ENCODE measurements around the gene PPFIA2. TPM values are rescaled to one million over a fixed set of nuclear protein-coding genes. Genes with fewer than 3 reads are reported as not detected.

Gene PPFIA2
- total RNA-seq, 1 experiment from 2014 or later, result not detected

DNA sequence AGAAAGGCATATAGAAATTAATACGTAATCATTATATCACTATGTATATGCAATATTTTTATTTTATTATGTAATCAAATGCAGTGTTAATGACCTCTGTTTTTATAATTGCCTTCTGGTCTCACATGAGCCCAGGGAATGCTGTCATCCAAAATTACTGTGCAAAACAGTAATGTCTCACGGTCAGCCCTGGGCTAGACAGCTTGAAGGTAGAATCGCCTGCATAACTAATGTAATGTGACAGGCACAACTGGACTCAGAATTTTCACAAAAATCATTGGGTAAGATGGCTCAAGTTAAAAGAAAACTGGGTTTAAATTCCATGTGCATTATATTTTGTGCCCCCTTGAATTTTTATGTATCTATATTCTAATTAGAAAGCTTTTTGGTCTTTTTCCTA is 293.3 kb downstream of the PPFIA2 start:
- POLR2A ChIA-PET (ENCODE audit: unreplicated experiment), result no interaction called here
- H3K27ac ChIP-seq (ENCODE audit: low read length), result no peak overlapping the region
- CTCF ChIA-PET, result no interaction called here
- ATAC-seq (no peak), DNase-seq (no peak)
- no TSS peak for BruUV-seq (replicated peaks)
- no peaks in the 10 kb centered on the region for H3K79me2 ChIP-seq (ENCODE audit: low read length)
- H3K36me3 ChIP-seq (ENCODE audit: low read depth, low read length), result no peaks in the 10 kb centered on the region
- no peak overlapping the region for H2AFZ ChIP-seq (ENCODE audit: low read length)
- H3K4me2 ChIP-seq (ENCODE audit: low read length), result no peak overlapping the region
- TF ChIP-seq, protein P1, sequence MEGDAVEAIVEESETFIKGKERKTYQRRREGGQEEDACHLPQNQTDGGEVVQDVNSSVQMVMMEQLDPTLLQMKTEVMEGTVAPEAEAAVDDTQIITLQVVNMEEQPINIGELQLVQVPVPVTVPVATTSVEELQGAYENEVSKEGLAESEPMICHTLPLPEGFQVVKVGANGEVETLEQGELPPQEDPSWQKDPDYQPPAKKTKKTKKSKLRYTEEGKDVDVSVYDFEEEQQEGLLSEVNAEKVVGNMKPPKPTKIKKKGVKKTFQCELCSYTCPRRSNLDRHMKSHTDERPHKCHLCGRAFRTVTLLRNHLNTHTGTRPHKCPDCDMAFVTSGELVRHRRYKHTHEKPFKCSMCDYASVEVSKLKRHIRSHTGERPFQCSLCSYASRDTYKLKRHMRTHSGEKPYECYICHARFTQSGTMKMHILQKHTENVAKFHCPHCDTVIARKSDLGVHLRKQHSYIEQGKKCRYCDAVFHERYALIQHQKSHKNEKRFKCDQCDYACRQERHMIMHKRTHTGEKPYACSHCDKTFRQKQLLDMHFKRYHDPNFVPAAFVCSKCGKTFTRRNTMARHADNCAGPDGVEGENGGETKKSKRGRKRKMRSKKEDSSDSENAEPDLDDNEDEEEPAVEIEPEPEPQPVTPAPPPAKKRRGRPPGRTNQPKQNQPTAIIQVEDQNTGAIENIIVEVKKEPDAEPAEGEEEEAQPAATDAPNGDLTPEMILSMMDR (conservative IDR thresholded peaks at IDR 0.05; ENCODE audit: low read depth, low read length), result no peak
- no peak for TF ChIP-seq EZH2 (IDR thresholded peaks at IDR 0.05; ENCODE audit: low read length, unreplicated experiment)
- no peak for TF ChIP-seq EZH2phosphoT487 (IDR thresholded peaks at IDR 0.05; ENCODE audit: borderline replicate concordance, low read length)
- H3K9me3 ChIP-seq (ENCODE audit: low read length), result no peaks in the 10 kb centered on the region
- no peaks in the 10 kb centered on the region for H3K4me1 ChIP-seq (ENCODE audit: insufficient read depth, low read length)
- intact Hi-C loops (cut with micrococcal nuclease), result no loop called here
- H4K20me1 ChIP-seq (ENCODE audit: low read length), result no peaks in the 10 kb centered on the region
- H3K9ac ChIP-seq (ENCODE audit: low read length), result no peak overlapping the region
- no peaks in the 10 kb centered on the region for H3F3A ChIP-seq (ENCODE audit: low read length, unreplicated experiment)
- H3K27me3 ChIP-seq (ENCODE audit: low read length), result no peaks in the 10 kb centered on the region
- H3K9me2 ChIP-seq (replicated peaks; ENCODE audit: low read length), result no peaks in the 10 kb centered on the region
- no peak overlapping the region for H3K4me3 ChIP-seq (ENCODE audit: low read length)

DNA sequence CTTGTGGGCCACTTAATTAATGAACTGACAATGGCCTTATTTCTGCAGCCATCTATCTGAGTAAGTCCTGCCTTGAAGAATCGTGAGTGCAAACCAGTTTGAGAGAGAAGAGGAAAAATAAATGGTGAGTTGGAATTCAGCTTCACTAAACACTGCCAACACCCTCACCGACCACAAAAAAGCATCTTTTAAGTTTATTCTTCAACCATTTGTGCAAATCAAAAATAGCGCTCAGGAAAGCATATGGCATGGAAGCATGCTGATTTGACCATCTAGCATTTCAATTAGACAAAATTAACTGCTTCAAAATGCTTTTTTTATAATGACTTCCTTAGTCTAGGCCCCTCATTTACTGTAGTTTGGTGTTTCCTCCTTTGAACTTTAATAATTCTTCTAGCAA is 294.0 kb downstream of the PPFIA2 start:
- POLR2A ChIA-PET (ENCODE audit: unreplicated experiment), result no interaction called here
- no peak for TF ChIP-seq EZH2 (IDR thresholded peaks at IDR 0.05; ENCODE audit: low read length, unreplicated experiment)
- no peak for TF ChIP-seq EZH2phosphoT487 (IDR thresholded peaks at IDR 0.05; ENCODE audit: borderline replicate concordance, low read length)
- TF ChIP-seq, protein P1 (conservative IDR thresholded peaks at IDR 0.05; ENCODE audit: low read depth, low read length), result no peak
- intact Hi-C loops (cut with micrococcal nuclease), result no loop called here

DNA sequence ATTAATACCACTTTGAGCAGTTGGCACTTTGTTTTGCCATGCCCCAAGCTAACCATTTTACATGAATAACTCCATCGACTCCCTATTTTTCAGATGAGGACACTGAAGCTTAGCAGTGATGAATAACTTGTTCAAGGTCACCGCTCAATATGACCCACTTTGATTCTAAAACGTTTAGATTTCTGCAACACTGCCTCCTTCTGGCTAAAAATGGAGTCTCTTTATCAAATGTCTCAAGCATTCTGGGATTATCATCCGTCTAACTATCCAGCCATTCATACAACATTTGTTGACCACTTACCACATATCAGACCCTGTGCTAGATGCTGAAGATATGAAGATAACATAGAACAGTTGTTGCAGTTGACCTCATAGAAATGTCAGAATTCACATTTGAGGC is 298.0 kb downstream of the PPFIA2 start:
- intact Hi-C loops (cut with micrococcal nuclease), result no loop called here
- CTCF ChIA-PET, result no interaction called here
- POLR2A ChIA-PET (ENCODE audit: unreplicated experiment), result no interaction called here
- no peak for ATAC-seq
- no TSS peak for BruUV-seq (replicated peaks)
- H3K4me1 ChIP-seq (ENCODE audit: insufficient read depth, low read length), result no peaks in the 10 kb centered on the region
- no peaks in the 10 kb centered on the region for H3K36me3 ChIP-seq (ENCODE audit: low read depth, low read length)
- H3K4me3 ChIP-seq (ENCODE audit: low read length), result no peak overlapping the region
- TF ChIP-seq, protein P1 (conservative IDR thresholded peaks at IDR 0.05; ENCODE audit: low read depth, low read length), result peak; percentile 39
- TF ChIP-seq EZH2 (IDR thresholded peaks at IDR 0.05; ENCODE audit: low read length, unreplicated experiment), result no peak
- TF ChIP-seq EZH2phosphoT487 (IDR thresholded peaks at IDR 0.05; ENCODE audit: borderline replicate concordance, low read length), result no peak
- no peaks in the 10 kb centered on the region for H3F3A ChIP-seq (ENCODE audit: low read length, unreplicated experiment)
- H3K9me3 ChIP-seq (ENCODE audit: low read length), result no peaks in the 10 kb centered on the region
- H3K27ac ChIP-seq (ENCODE audit: low read length), result no peak overlapping the region
- H3K4me2 ChIP-seq (ENCODE audit: low read length), result no peak overlapping the region
- no peak overlapping the region for H2AFZ ChIP-seq (ENCODE audit: low read length)
- H3K9ac ChIP-seq (ENCODE audit: low read length), result no peak overlapping the region
- no peak for DNase-seq
- H3K79me2 ChIP-seq (ENCODE audit: low read length), result no peaks in the 10 kb centered on the region
- H3K27me3 ChIP-seq (ENCODE audit: low read length), result no peaks in the 10 kb centered on the region
- no peaks in the 10 kb centered on the region for H3K9me2 ChIP-seq (replicated peaks; ENCODE audit: low read length)
- H4K20me1 ChIP-seq (ENCODE audit: low read length), result no peaks in the 10 kb centered on the region

More for the DNA sequence above, 294.0 kb downstream of the PPFIA2 start:
- Histone ChIP-seq H3K27ac (ENCODE audit: low read length) (no peak overlapping the region), H3K9me2 (replicated peaks; ENCODE audit: low read length) (no peaks in the 10 kb centered on the region), H3F3A (ENCODE audit: low read length, unreplicated experiment) (no peaks in the 10 kb centered on the region), H3K79me2 (ENCODE audit: low read length) (no peaks in the 10 kb centered on the region), H2AFZ (ENCODE audit: low read length) (no peak overlapping the region), H3K4me2 (ENCODE audit: low read length) (no peak overlapping the region), H3K4me1 (ENCODE audit: insufficient read depth, low read length) (no peaks in the 10 kb centered on the region), H4K20me1 (ENCODE audit: low read length) (no peaks in the 10 kb centered on the region), H3K9me3 (ENCODE audit: low read length) (no peaks in the 10 kb centered on the region), H3K36me3 (ENCODE audit: low read depth, low read length) (no peaks in the 10 kb centered on the region), H3K4me3 (ENCODE audit: low read length) (no peak overlapping the region), H3K9ac (ENCODE audit: low read length) (no peak overlapping the region), H3K27me3 (ENCODE audit: low read length) (no peaks in the 10 kb centered on the region)
- ATAC-seq (no peak), DNase-seq (no peak)
- no TSS peak for BruUV-seq (replicated peaks)
- CTCF ChIA-PET, result no interaction called here

All from PC-3 (cell line).